Epithelial cell of proximal tubule (primary cell): ENCODE results near the gene MARCHF7. TPM values are rescaled to one million over a fixed set of nuclear protein-coding genes. Genes with fewer than 3 reads are reported as not detected.
"Not testable (repeated sequence)": the region's sequence is repeated elsewhere in the genome, so short reads cannot be mapped to it uniquely, and the experiment has no call there.

Experiments used
- DNase-seq: peaks from one replicate; pipeline ENCODE4 v3.0.0-alpha.2; 2011; ENCODE audit warnings: low read depth
- H3K4me3 ChIP-seq: 2 replicates; pipeline ENCODE4 v1.5.1; 2011; ENCODE audit warnings: low read depth, mild to moderate bottlenecking, low read length
- total RNA-seq: library from RNA; depleted of rRNA; stranded (reverse); fragments of >200 nt; gene quantifications from 2 replicates; pipeline ENCODE4 v1.2.3, GENCODE V29; 2015
- TF ChIP-seq, protein P1 (sequence below): conservative IDR thresholded peaks from 2 replicates; pipeline ENCODE4 v1.5.1; 2012; ENCODE audit warnings: low read depth, mild to moderate bottlenecking, low read length

MARCHF7 gene
- total RNA-seq, 1 donor from 2014 or later = 45.0 TPM

DNA sequence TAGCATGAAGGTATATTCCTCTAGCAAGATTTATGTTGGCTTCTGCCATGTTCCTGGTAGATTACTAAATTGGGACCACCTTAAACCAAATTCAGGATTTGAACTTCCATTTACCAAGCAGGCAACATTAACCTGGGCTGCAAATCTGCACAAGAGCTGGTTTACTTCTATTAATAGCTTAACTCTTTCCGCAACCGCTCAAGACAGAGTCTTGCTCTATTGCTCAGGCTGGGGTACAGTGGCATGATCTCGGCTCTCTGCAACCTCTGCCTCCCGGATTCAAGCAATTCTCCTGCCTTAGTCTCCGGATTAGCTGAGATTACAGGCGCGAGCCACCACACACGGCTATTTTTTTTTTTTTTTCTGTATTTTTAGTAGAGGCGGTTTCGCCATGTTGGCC, 8.4 kb downstream of the MARCHF7 start:
- no peak overlapping the region for H3K4me3 ChIP-seq
- no peak for DNase-seq
- TF ChIP-seq, protein P1, sequence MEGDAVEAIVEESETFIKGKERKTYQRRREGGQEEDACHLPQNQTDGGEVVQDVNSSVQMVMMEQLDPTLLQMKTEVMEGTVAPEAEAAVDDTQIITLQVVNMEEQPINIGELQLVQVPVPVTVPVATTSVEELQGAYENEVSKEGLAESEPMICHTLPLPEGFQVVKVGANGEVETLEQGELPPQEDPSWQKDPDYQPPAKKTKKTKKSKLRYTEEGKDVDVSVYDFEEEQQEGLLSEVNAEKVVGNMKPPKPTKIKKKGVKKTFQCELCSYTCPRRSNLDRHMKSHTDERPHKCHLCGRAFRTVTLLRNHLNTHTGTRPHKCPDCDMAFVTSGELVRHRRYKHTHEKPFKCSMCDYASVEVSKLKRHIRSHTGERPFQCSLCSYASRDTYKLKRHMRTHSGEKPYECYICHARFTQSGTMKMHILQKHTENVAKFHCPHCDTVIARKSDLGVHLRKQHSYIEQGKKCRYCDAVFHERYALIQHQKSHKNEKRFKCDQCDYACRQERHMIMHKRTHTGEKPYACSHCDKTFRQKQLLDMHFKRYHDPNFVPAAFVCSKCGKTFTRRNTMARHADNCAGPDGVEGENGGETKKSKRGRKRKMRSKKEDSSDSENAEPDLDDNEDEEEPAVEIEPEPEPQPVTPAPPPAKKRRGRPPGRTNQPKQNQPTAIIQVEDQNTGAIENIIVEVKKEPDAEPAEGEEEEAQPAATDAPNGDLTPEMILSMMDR = no peak

DNA sequence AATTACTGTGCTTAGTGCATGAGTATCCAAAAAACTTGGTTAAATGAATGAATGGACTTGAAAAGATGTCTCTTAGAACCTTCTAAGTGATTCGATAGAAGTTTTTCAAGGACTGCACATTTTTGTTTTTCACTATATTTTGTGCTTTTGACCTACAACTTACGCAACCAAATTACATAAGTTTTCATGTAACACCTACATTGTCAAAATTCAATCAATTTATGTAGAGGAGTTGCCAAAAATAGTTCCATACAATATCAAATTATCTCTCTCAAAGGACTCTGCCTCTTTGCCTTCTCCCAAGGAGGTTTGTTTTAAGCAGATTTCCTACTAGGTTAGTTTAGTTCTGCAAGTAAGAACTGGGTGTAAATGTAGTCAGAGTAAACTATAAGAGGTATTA, 10.3 kb downstream of the MARCHF7 start:
- no peak for DNase-seq
- H3K4me3 ChIP-seq = no peak overlapping the region
- TF ChIP-seq, protein P1 = no peak

DNA sequence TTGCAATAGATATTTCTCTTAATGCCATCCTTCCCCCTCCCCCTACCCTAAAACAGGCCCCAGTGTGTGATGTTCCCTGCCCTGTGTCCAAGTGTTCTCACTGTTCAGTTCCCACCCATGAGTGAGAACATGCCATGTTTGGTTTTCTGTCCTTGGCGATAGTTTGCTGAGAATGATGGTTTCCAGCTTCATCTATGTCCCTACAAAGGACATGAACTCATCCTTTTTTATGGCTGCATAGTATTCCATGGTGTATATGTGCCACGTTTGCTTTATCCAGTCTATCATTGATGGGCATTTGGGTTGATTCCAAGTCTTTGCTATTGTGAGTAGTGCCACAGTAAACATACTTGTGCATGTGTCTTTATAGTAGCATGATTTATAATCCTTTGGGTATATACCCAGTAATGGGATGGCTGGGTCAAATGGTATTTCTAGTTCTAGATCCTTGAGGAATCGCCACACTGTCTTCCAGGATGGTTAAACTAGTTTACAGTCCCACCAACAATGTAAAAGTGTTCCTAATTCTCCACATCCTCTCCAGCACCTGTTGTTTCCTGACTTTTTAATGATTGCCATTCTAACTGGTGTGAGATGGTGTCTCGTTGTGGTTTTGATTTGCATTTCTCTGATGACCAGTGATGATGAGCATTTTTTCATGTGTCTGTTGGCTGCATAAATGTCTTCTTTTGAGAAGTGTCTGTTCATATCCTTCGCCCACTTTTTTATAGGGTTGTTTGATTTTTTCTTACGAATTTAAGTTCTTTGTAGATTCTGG, 12.7 kb downstream of the MARCHF7 start:
- not testable (repeated sequence) for DNase-seq

DNA sequence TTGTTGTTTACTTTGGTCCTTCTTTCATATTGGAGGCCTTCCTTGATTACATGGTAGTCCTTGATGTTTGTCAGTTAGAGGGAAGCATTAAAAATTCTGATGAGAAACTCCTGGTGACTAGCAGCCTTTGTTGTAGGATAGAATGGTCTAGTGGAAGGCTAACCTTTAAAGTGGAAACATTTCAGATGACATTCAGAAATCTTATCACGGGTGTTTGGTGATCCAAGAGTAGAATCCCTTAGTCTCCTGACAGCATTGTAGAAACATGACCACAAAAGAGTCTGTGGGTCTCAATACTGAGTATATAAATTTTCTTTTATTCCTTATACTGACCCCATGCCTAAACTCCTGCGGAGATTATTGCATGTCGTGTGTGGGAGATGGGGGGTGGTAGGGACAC, 13.4 kb downstream of the MARCHF7 start:
- no peak for DNase-seq
- TF ChIP-seq, protein P1 = no peak
- no peak overlapping the region for H3K4me3 ChIP-seq

More for the DNA sequence above, 12.7 kb downstream of the MARCHF7 start:
- H3K4me3 ChIP-seq = not testable (repeated sequence)

DNA sequence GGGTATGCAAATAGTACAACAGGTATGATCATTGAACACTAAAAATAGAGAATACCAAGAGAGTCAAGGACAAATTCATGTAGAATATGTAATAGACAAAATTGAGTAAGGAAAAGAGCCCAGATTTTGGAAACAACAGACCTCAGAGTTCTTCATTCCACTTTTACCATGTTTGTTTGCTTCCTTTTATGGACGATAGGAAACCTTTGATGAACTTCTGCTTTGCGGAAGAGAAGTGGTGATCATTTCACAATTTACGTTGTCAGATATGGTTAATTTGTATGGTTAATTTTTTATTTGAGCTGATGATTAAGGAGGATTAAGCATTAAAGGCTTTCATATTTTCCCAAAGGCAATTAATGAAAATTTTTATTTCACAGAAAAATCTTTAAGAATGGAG, 16.3 kb downstream of the MARCHF7 start:
- H3K4me3 ChIP-seq = no peak overlapping the region
- no peak for DNase-seq

DNA sequence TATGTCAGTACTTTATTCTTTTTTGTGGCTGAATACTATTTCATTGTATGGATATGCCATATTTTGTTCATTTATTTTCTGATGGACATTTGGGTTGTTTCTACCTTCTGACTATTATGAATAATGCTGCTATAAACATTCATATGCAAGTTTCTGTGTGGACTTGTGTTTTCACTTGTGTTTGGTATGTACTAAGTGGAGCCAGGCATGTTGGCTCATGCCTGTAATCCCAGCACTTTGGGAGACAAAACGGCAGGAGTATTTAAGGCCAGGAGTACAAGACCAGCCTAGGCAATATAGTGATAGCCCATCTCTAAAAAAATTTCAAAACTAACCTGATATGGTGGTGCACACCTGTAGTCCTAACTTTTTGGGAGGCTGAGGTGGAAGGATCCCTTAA, 23.3 kb downstream of the MARCHF7 start:
- H3K4me3 ChIP-seq = no peak overlapping the region
- DNase-seq = no peak
- TF ChIP-seq, protein P1 = no peak

More for the DNA sequence above, 16.3 kb downstream of the MARCHF7 start:
- TF ChIP-seq, protein P1 = no peak

DNA sequence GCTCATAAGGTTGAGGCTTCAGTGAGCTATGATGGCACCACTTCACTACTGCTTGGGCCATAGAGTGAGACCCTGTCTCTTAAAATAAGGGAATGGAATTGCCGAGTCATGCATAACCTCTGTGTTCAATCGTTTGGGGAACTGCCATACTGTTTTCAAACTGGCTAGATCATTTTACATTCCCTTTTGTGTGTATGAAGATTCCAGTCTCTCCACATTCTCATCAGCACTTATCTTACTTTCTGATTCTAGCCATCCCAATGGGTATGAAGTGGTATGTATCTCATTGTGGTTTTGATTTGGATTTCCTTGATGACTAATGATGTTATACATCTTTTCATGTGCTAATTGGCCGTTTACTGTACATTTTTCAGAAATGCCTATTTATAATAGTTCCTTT, 23.7 kb downstream of the MARCHF7 start:
- no peak overlapping the region for H3K4me3 ChIP-seq
- DNase-seq = no peak
- TF ChIP-seq, protein P1 = no peak
